Activated CD8-positive, alpha-beta memory T cell treated with anti-CD3 and anti-CD28 coated beads, Interleukin-2, amount 50 U/mL, for 24 hours (primary cell): ENCODE data around the gene ANKMY1.

ENCODE experiments used
- DNase-seq: peaks from one replicate; pipeline ENCODE4 v3.0.0-alpha.2; 2020; ENCODE audit errors: extremely low read depth

The ANKMY1 gene

GRCh38 chr2:240449764-240450531 lies 107.8 kb downstream of the ANKMY1 start:
- DNase-seq: no peak

- DNase-seq: no peak
Measured at GRCh38 chr2:240448387-240449274, 109.2 kb downstream of the ANKMY1 start.

- DNase-seq: no peak
Measured at GRCh38 chr2:240447934-240448333, 109.9 kb downstream of the ANKMY1 start.

GRCh38 chr2:240447331-240447730 lies 110.5 kb downstream of the ANKMY1 start:
- DNase-seq: no peak

- DNase-seq: no peak
Measured at GRCh38 chr2:240446664-240447175, 111.1 kb downstream of the ANKMY1 start.

- no peak for DNase-seq
Measured at GRCh38 chr2:240445961-240446663, 111.7 kb downstream of the ANKMY1 start.

GRCh38 chr2:240444464-240444863 lies 113.3 kb downstream of the ANKMY1 start:
- DNase-seq: no peak

GRCh38 chr2:240443891-240444301 lies 113.9 kb downstream of the ANKMY1 start:
- DNase-seq: no peak

- DNase-seq: no peak
Measured at GRCh38 chr2:240442891-240443715, 114.7 kb downstream of the ANKMY1 start.

- DNase-seq: no peak
Measured at GRCh38 chr2:240441993-240442411, 115.8 kb downstream of the ANKMY1 start.

- no peak for DNase-seq
Measured at GRCh38 chr2:240441326-240441992, 116.3 kb downstream of the ANKMY1 start.

- no peak for DNase-seq
Measured at GRCh38 chr2:240440704-240441320, 117.0 kb downstream of the ANKMY1 start.

GRCh38 chr2:240440251-240440650 lies 117.5 kb downstream of the ANKMY1 start:
- DNase-seq: no peak

GRCh38 chr2:240439698-240440151 lies 118.1 kb downstream of the ANKMY1 start:
- DNase-seq: no peak

GRCh38 chr2:240438810-240439697 lies 118.7 kb downstream of the ANKMY1 start:
- DNase-seq: no peak

- DNase-seq: no peak
Measured at GRCh38 chr2:240437861-240438809, 119.7 kb downstream of the ANKMY1 start.

GRCh38 chr2:240437551-240437860 lies 120.3 kb downstream of the ANKMY1 start:
- no peak for DNase-seq
